Smooth muscle cell of the brain vasculature (primary cell): ENCODE results near the gene TUBB4B.

Experiments
- DNase-seq: peaks from one replicate; pipeline ENCODE4 v3.0.0-alpha.2; 2012; ENCODE audit warnings: low read depth, low spot score

The TUBB4B gene

DNA sequence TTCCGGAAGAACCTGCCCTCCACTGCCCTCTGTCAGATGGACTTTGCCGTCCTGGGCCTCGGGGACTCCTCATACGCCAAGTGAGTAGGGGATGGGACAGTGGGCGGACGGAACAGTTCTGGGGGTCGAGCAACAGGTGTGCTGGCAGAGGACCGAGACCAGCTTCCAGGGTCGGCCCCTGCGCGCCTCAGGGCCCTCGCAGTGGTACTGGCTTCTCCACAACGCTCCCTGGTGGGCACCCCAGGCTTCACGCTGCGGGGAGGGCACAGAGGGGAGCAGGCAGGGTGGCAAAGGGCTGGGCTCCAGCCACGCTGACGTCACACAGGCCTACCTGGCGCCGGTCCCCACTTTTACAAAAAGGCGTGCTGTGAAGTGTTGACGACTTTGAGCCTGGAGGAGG is 28.6 kb upstream of the TUBB4B start:
- no peak for DNase-seq

GRCh38 chr9:137213160-137214060 is 27.7 kb upstream of the TUBB4B start:
- DNase-seq: no peak

GRCh38 chr9:137214620-137215019 is 26.5 kb upstream of the TUBB4B start:
- DNase-seq: no peak

- DNase-seq: no peak
These were observed 25.7 kb upstream of the TUBB4B start for GRCh38 chr9:137215196-137215986.

DNA sequence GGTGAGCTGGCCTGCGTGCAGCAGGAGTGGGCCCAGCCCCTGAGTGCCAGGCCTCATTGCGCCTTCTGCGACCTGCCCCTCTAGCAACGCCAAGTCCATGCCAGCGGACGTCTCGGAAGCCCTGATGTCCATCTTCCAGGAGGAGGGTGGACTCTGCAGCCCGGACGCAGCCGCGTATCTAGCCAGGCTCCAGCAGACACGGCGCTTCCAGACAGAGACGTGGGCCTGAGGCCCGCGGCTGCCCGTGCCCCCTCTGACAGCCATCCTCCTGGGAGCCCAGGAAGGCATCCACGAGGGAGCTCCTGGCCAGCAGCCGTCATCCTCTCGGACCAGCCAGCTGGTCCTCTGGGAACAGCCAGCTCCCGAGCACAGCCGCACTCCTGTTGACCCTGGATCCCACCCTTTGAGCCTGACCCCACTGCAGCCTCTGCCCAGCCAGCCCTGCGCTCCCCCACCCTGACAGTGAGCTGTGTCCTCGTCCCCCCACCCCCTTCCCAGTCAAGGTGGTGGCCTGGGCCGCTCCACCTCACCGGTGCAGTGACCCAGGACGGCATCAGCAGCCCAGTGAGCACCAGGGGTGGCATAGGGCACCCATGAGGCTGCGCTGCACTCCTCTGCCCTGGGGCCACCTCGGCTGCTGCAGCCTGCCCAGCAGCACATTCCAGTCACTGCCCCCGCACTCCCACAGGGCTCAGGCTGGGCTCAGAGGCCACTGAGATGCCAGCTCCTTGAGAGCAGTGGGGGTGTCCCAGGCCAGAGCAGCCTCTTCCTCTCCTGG is 24.7 kb upstream of the TUBB4B start:
- no peak for DNase-seq

GRCh38 chr9:137217276-137218211 is 23.5 kb upstream of the TUBB4B start:
- DNase-seq: no peak

DNA sequence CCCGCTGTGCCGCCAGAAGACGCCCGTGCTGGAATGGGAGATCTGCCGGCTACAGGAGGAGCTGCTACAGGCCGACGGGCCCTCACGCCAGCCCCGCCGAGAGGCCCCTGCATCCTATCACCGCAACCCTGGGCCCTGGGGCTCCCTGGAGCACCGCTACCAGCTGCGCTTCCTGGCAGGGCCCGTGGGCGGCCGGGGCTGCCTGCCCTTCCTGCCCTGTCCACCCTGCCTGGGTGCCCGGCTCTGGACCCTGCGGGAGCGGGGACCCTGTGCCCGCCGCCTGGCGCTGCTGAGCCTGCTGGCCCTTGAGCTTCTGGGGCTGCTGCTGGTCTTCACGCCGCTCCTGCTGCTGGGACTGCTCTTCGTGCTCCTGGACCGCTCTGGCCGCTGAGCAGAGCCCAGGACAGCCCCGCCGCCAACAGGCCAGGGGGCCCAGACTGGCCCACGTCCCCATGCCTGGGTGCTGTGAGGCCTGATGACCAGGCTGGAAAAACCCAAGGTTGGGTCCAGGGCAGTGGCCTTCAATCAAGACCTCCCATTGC is 22.8 kb upstream of the TUBB4B start:
- DNase-seq: no peak

- DNase-seq: no peak
These were observed 22.3 kb upstream of the TUBB4B start for GRCh38 chr9:137218754-137219271.

- no peak for DNase-seq
These were observed 21.2 kb upstream of the TUBB4B start for GRCh38 chr9:137219757-137220316.

DNA sequence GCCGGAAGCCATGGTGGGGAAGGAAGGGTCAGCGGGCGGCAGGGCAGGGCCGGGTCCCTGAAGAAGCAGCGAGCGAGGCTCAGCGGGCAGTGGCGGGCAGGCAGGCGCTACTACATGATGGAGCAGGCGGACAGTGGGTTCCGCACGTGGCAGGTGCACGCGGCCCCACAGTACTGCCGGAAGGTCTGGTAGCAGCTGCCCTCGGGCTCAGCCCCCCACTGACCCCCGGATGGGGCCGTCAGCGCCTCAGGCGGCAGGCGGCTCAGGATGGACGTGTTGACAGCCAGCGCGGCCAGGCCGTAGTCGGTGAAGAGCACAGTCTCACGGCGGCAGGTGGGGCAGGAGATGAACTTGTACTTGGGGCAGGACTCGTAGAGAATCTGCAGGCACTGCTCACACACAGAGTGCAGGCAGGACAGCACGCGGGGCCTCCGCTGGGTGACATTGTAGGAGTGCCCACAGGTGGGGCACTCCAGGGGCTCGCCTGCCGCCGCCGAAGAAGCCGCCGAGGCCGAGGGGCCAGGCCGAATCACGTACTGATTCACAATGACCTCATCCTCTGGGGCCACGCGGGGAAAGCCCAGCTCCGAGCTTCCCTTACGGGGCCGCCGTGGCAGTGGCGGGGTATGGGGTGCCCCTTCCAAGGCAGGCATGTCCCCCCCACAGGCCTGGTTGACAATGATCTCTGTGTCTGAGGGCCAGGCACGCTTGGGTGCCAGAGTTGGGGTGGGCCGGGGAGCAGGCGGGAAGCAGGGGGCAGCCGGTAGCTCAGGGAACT is 20.6 kb upstream of the TUBB4B start:
- no peak for DNase-seq

- no peak for DNase-seq
These were observed 20.0 kb upstream of the TUBB4B start for GRCh38 chr9:137221095-137221505.

DNA sequence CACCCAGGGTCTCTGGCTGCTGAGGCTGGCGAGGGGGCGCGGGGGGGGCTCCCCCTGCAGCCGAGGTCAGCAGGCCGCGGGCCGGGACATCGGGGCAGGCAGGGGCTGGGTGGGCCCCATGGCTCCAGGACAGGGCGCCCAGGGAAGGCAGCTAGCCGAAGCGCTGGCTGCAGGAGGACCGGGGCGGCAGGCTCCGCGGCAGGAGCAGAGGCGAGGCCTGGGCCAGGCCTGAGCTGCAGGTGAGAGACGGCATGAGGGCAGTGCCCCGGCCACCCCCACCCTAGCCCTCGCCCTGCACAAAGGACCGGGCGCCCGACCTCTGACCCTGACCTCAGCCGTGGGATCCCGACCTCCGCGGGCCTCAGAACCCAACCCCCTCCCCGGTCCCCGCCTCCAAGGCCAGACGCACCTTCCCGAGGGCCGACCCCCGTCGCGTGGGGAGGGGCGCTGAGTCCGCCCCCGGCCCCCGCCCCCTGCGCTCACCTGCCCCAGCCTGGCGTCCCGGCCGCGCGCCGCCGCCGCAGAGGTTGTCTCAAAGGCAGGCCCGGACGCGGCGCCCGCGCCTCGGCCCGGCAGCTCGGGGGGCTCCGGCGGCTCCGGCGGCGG is 19.5 kb upstream of the TUBB4B start:
- no peak for DNase-seq

- DNase-seq: no peak
These were observed 18.7 kb upstream of the TUBB4B start, which contains the start of gene RNF208 for GRCh38 chr9:137222190-137223077. TSS of gene RNF208 (minus strand) at chr9:137222240. CDS start at chr9:137221212, 1,028 bp downstream.

GRCh38 chr9:137223078-137223970 is 17.8 kb upstream of the TUBB4B start:
- peak; percentile 95 for DNase-seq

- no peak for DNase-seq
These were observed 16.0 kb upstream of the TUBB4B start, which contains the start of gene CYSRT1 for GRCh38 chr9:137224830-137225694. TSS of gene CYSRT1 (plus strand) at chr9:137225174. CDS start at chr9:137225622, 448 bp downstream.
